Non-pigmented ciliary epithelial cell (primary cell): ENCODE measurements around the gene NBEAL1.
"Not testable (repeated sequence)": the region's sequence is repeated elsewhere in the genome, so short reads cannot be mapped to it uniquely, and the experiment has no call there.

Experiments used
- DNase-seq: peaks from one replicate; pipeline ENCODE4 v3.0.0-alpha.2; 2010; ENCODE audit warnings: low read depth

Gene NBEAL1

GRCh38 chr2:203229674-203230073, 215.0 kb downstream of the NBEAL1 start:
- not testable (repeated sequence) for DNase-seq

GRCh38 chr2:203237346-203238238, 222.9 kb downstream of the NBEAL1 start:
- DNase-seq: no peak

- no peak for DNase-seq
Observed at GRCh38 chr2:203238292-203238703, 223.6 kb downstream of the NBEAL1 start.

- peak; percentile 67 for DNase-seq
Observed at GRCh38 chr2:203238704-203239526, 224.2 kb downstream of the NBEAL1 start, which contains the start of gene CYP20A1. Gene CYP20A1, plus strand, starts transcription at chr2:203239018. Its CDS starts 45 bp downstream, at chr2:203239063.

- no peak for DNase-seq
Observed at GRCh38 chr2:203240491-203240890, 225.8 kb downstream of the NBEAL1 start.

- no peak for DNase-seq
Observed at GRCh38 chr2:203242518-203242917, 227.8 kb downstream of the NBEAL1 start.

GRCh38 chr2:203246646-203247045, 232.0 kb downstream of the NBEAL1 start:
- DNase-seq: no peak

- DNase-seq: no peak
Observed at GRCh38 chr2:203252818-203253217, 238.1 kb downstream of the NBEAL1 start.

- not testable (repeated sequence) for DNase-seq
Observed at GRCh38 chr2:203253422-203254095, 238.9 kb downstream of the NBEAL1 start.

GRCh38 chr2:203261326-203262159, 246.9 kb downstream of the NBEAL1 start:
- DNase-seq: no peak
